Cerebellar nuclear complex (tissue), 1 donor: Measurements from ENCODE around the gene RAPGEF2.
"Not testable (repeated sequence)": the region's sequence is repeated elsewhere in the genome, so short reads cannot be mapped to it uniquely, and the experiment has no call there.

Experiments
- DNase-seq, 2 experiments: peaks; one replicate each; lab custom pipeline; 2025; lab: John Stamatoyannopoulos, UW

RAPGEF2 gene

DNA sequence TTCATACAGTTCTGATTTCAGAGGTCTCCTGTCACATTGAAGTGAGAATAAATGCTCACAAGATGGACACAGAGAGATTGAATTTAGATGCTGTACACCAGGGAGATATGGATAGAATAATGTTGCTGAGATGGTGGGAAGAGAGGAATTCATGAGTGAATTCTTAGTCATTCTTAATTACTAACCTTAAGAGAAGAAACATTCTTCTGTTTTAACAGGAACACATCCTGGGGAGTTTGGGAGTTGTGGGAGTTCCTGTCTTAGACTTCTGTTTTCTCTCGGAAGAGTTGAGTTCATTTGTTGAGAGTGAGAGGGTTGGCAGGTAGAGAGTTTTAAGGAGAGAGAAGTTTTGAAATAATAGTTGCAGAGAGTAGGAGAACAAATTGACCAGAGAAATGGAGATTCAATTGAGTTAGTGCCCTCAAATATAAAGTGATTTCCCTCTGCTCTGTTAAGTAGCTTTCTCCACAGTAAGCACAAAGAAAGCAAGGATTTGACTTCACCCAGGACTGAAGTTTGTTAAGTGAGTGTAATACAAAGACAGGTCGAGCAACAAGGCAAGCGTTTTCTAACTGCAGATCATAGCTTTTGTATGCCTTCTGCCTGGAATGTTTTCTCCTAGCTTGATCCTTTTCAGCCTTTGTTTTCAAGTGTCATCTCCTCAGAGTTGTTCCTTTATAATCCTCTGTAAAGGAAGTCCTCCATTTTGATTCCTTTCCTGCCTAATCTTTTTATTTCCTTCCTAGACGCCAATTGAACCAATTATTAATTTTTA is 205.9 kb downstream of the RAPGEF2 start:
- no peak for DNase-seq

DNA sequence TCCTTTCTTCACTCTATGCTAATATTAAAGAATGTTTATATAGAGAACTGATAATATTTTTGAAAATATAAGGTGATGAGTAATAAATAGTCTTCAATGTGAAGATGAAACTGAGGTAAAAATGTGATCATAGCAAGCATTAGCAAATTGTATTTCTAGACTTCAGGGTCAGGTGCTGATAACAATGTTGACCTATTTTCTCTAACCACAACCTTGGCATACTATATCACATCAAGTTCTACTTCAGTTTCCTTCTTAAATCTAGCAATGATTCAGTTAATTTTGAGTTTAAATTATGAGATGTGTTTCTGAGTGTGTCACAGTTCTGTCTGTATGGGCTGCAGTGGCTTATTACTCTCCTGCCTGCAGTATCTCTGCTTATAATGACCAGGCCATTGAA is 209.4 kb downstream of the RAPGEF2 start:
- DNase-seq: no peak

DNA sequence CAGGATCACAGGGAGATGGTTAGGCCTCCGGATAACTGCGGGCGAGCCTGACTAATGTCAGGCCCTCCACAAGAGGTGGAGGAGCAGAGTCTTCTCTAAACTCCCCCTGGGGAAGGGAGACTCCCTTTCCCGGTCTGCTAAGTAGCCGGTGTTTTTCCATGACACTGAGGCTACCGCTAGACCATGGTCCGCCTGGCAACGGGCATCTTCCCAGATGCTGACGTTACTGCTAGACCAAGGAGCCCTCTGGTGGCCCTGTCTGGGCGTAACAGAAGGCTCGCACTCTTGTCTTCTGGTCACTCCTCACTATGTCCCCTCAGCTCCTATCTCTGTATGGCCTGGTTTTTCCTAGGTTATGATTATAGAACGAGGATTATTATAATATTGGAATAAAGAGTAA is 213.0 kb downstream of the RAPGEF2 start:
- DNase-seq: not testable (repeated sequence)

DNA sequence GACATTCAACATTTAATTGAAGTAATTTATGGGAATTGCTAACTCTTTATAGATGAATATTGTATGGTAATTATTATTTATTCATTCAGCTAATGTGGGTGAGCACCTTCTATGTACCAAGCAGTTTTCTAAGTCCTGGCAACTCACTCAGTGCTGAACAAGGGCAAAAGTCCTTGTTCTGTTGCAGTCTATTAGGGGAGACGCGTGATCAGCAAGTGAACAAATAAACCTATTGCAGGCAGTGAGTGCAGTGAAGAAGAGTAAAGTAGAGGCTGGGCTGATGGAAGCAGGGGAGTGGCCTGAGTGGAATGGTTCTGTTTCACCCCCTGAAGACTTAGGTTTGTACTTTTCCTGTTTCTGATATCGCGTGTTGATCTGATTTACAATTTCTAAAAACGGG is 214.3 kb downstream of the RAPGEF2 start:
- no peak for DNase-seq

DNA sequence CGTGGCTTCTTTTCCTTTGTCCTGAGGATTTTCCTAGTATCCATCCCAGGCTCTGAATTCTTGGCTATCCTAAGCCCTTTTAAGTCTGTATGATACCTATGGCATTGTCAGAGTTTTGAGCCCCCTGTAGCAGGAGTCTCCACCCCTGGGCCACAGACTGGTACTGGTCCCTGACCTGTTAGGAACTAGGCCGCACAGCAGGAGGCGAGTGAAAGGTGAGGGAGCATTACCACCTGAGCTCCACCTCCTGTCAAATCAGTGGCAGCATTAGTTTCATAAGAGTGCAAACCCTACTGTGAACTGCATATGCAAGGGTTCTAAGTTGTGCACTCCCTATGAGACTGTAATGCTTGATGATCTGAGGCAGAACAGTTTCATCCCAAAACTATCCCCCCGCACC is 216.1 kb downstream of the RAPGEF2 start:
- DNase-seq: no peak

DNA sequence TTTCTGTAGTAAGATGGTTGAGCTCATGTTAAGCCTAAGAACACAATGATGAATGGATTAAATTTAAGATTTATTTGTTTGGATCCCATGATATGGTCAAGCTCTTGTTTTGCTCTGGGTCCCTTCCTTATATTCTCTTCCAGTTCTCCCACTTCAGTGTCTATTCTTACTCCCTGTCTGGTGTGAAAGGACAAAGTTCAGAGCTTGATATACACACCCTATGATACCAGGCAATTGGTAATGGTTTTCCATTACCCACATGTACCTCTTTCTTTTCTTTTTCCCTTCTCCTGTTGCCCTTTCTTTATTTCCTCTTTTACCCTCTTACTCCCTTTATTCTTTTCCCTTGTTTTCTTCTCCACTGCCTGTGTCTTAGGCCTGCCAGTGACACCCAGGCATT is 223.6 kb downstream of the RAPGEF2 start:
- no peak for DNase-seq

DNA sequence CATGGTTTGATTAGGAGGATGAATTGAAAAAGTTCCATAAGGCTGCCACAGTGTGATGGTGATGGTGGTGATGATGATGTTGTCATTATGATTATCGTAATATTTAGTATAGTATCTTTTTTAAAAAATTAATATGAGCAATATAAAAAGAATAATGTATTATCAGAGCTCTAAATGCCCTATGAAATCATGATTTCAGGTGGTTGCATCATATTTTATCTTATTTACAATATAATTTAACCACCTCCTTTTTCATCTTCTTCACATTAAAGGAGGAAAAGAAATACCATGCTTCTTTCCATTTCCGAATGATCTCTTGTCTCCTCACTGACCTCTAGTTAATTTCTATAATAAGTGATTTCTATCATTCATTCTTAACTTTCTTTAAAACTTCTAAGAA is 225.9 kb downstream of the RAPGEF2 start:
- no peak for DNase-seq

DNA sequence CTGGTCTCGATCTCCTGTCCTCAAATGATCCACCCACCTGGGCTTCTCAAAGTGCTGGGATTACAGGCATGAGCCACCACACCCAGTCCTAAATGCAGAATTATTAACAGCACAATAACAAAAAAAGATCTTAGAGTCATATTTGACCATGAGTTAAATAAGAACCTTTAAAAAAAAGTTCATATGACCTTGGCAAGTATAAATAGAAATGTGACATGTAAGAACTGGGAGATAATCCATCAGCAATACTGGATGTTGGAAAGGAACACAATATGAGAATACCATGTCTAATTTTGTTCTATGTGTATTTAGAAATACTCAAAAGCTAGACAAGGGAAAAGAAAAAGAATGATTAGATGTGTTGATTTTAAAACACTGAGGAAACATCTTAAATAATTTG is 231.6 kb downstream of the RAPGEF2 start:
- DNase-seq: no peak

DNA sequence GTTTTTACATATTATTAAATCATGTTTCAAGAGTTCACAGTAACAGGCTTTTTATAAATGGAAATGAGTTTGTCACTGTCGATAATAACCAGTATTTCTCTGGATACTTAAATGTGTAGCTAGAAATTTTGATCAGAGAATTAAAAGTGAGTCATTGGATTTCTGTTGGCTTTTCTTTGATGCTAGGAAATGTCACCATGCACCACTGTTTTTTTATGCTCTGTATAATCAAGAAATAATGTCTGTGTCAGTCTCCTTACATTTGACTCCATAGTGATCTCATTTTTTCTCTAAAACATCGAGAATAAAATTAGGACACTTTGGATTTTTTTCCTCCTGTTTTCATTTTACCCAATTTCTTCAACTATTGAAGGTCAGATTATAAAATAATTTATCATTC is 234.2 kb downstream of the RAPGEF2 start:
- DNase-seq: no peak

DNA sequence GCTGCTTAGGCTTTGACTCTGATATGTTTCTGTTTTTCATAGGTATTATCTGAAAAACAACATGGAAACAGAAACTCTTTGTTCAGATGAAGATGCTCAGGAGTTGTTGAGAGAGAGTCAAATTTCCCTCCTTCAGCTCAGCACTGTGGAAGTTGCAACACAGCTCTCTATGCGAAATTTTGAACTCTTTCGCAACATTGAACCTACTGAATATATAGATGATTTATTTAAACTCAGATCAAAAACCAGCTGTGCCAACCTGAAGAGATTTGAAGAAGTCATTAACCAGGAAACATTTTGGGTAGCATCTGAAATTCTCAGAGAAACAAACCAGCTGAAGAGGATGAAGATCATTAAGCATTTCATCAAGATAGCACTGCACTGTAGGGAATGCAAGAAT is 238.6 kb downstream of the RAPGEF2 start:
- DNase-seq: no peak

DNA sequence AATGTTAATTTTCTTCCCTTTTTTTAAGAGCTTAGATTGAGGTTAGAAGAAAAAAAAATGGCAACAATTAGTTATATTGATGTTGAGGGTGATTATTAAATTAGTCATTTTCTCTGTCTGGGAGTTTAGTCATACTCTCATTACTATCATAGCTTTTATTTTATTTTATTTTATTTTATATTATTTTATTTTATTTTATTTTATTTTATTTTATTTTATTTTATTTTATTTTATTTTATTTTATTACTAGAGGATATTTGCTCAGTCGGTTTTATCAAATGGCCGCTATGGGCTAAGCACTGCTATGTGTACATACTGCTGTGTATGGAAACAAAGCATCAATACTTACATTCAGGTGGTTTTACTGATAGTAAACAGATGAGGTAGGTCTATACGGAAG is 239.5 kb downstream of the RAPGEF2 start:
- no peak for DNase-seq

DNA sequence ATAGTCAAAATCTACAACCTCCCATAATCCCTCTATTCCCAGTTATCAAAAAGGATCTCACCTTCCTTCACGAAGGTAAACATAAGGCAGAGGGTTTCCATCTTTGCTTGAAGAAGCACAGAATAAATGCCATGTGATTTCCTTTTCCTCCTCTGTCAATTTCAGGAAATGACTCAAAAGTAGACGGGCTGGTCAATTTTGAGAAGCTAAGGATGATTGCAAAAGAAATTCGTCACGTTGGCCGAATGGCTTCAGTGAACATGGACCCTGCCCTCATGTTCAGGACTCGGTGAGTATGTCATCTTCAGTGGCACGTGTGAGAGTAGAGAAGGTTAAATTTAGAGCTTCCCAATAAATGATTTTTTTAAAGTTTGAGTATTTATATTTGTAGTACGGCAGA is 240.2 kb downstream of the RAPGEF2 start:
- DNase-seq: no peak

DNA sequence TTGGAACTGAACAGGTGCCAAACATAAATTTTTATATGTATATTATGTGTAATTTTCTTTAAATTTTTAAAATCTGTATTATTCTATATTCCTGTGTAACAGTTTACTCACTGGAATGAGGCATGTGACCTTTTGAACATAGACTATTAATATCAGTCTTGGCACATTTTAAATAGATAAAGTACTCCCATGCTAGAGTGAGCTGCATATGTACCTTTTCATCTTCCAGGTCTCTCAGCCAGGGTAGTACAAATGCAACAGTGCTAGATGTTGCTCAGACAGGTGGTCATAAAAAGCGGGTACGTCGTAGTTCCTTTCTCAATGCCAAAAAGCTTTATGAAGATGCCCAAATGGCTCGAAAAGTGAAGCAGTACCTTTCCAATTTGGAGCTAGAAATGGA is 242.0 kb downstream of the RAPGEF2 start:
- DNase-seq: no peak

DNA sequence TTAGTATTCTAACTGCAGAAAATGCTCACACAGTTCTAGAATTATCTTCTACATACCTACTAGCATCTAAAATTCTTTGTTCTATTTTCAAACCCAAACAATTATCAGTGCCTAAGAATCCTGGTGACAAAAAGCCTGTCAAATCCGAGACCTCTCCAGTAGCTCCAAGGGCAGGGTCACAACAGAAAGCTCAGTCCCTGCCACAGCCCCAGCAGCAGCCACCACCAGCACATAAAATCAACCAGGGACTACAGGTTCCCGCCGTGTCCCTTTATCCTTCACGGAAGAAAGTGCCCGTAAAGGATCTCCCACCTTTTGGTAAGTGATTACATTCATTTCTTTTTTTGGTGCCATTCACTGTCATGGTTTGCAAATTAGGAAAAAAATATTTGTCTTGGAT is 243.8 kb downstream of the RAPGEF2 start:
- DNase-seq: no peak

DNA sequence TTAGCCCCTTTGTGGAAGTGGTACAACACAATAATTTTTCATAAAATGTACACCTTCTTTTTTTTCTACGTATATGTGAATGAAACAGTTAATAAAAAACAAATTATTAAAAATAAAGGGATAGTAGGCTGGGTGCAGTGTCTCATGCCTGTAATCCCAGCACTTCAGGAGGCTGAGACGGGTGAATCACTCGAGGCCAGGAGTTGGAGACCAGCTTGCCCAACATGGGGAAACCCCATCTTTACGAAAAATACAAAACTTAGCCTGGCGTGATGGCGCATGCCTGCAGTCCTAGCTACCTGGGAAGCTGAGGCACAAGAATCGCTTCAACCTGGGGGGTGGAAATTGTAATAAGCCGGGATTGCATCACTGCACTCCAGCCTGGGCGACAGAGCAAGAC is 244.9 kb downstream of the RAPGEF2 start:
- no peak for DNase-seq

DNA sequence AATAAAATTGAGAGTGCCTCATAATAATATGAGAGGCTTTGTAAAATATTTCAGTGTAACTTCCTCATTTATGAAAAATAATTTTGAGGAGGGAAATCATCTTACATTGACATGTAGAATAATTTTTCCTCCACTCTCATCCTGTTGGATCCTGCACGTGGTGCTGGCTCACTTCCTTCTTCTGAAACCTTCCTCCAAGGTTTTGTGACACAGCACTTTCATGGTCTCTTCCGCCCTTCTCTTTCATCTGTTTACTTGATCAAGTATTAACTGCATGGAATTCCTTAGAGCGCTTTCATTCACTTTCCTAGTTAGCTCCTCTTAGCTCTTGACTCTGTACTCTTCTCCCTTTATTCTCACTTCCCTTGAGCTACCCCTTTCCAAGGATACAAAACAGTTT is 246.5 kb downstream of the RAPGEF2 start:
- DNase-seq: no peak

DNA sequence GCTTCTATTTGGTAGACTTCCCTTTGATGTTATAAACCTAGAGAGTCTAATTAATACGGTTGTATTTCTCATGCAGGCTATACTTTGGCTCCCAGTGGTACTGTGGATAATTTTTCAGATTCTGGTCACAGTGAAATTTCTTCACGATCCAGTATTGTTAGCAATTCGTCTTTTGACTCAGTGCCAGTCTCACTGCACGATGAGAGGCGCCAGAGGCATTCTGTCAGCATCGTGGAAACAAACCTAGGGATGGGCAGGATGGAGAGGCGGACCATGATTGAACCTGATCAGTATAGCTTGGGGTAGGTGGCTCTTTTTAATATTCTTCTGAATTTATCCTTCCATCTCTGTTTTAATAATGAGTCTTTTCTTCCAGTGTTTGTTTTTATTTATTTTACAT is 249.7 kb downstream of the RAPGEF2 start:
- no peak for DNase-seq

DNA sequence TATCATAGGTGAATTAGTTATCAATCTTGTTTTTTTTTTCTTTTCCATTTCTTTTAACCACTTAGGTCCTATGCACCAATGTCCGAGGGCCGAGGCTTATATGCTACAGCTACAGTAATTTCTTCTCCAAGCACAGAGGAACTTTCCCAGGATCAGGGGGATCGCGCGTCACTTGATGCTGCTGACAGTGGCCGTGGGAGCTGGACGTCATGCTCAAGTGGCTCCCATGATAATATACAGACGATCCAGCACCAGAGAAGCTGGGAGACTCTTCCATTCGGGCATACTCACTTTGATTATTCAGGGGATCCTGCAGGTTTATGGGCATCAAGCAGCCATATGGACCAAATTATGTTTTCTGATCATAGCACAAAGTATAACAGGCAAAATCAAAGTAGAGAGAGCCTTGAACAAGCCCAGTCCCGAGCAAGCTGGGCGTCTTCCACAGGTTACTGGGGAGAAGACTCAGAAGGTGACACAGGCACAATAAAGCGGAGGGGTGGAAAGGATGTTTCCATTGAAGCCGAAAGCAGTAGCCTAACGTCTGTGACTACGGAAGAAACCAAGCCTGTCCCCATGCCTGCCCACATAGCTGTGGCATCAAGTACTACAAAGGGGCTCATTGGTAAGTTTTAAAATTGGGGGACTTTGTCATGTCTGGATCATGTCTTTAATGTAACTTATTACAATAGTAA is 250.7 kb downstream of the RAPGEF2 start:
- DNase-seq: no peak

DNA sequence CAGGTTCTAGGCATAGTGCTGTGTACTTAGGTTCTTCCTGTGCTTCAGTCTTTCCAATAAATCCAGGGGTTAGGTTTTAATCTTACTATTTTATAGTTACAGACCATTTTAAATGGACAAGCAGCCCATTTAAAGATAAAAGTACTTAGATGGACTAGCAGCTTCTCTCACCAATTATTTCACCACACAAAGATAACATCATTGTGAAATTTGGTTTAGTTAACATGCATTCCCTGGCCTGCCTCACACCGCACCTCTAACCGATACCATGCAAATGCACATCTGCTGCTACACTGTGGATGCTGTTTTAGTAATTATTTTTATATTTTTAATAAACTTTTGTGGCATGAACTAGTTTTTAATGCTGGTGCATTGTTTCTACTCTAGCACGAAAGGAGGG is 252.6 kb downstream of the RAPGEF2 start:
- no peak for DNase-seq

DNA sequence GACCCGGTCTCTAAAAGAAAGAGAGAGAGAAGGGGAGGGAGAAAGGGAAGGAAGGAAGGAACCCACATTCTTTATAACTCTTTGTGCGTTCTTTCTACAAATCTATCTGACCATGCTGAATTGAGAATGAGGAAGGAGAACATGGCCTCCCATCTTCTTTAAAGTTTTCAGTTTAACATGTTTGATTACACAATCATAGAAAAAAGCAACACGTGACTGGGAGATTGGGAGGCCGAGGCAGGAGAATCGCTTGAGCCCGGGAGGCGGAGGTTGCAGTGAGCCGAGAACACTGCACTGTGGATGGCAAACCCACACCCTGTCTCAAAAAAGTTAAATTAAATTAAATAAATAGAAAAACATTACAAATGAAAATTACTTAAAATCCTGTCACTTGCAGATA is 254.5 kb downstream of the RAPGEF2 start:
- no peak for DNase-seq

DNA sequence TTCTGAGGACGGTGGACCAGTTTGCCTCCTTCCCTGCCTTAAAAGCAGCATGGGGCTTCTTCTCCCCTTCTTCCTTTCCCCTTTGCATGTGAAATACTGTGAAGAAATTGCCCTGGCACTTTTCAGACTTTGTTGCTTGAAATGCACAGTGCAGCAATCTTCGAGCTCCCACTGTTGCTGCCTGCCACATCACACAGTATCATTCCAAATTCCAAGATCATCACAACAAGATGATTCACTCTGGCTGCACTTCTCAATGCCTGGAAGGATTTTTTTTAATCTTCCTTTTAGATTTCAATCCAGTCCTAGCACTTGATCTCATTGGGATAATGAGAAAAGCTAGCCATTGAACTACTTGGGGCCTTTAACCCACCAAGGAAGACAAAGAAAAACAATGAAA is 255.3 kb downstream of the RAPGEF2 start:
- DNase-seq: no peak

DNA sequence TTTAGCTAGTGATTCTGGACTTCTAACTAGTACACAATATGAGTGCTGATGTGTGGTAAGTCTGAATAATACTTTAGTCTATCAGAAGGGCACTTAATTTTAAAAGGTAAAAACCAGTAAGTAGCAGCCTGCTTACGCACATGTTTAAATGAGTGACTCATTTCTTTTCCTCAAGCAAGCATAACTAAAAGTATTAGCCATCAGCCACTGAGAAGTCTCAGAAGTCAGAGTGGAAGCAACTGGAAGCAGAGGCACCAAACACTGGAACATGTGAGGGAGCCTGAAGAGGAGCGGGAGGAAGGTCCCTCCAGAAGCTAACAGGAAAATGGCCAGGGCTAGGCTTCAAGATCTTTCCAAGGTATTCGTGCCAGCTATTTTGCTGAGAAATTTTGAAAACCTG is 257.7 kb downstream of the RAPGEF2 start:
- DNase-seq: no peak

DNA sequence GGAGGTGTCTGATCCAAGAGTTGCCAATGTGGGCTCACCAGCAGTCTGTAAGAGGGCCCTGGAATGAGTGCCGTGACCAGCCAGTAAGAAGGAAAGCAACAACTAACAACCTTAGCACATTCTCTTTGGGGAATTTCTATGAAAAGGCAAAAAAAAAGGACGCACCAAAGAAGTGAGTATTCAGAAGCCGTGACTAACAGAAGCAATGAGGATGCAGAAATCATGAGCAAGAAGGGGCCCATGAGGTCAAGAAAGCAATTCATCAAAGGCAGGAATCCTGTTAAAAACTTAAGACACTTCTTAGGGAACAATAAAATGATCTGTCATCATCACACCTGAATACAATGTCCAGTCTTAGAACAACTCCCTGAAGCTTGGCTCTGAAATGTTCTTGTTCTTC is 260.5 kb downstream of the RAPGEF2 start:
- no peak for DNase-seq
